Skeletal muscle tissue (tissue), 2 donors: ENCODE results near the gene PRX. TPM values are rescaled to one million over a fixed set of nuclear protein-coding genes. Genes with fewer than 3 reads are reported as not detected.

Source experiments
- small RNA-seq: library from RNA; depleted of rRNA; stranded (forward); fragments of <200 nt; gene quantifications from one replicate; pipeline ENCODE3, GENCODE V24; 2014
- total RNA-seq: library from RNA; depleted of rRNA; stranded (reverse); fragments of >200 nt; gene quantifications from one replicate; pipeline ENCODE4 v1.2.3, GENCODE V29; 2014

Gene PRX
- total RNA-seq, 1 donor from 2014 or later, result 8.4 TPM

Small RNAs within 50 kb of the gene (small RNA-seq; reads per million reads assigned to genes)
- gene MIR6796 (not detected), gene RF00017 (not detected)

Other genes starting within 250 kb of the PRX start
- 3.1 TPM for gene MAP3K10, start 222.0 kb downstream of the PRX start, total RNA-seq
- gene TTC9B, start 195.0 kb downstream of the PRX start, total RNA-seq, result not detected
- gene CCNP, start 186.7 kb downstream of the PRX start, total RNA-seq, result not detected
- 91.3 TPM for gene AKT2, start 128.0 kb downstream of the PRX start, total RNA-seq
- 35.0 TPM for gene C19orf47, start 65.0 kb downstream of the PRX start, total RNA-seq
- 120 TPM for gene PLD3, start 64.7 kb downstream of the PRX start, total RNA-seq
- gene HIPK4, start 23.2 kb downstream of the PRX start, total RNA-seq, result not detected
- 19.8 TPM for gene SERTAD1, start 12.6 kb upstream of the PRX start, total RNA-seq
- 52.2 TPM for gene SERTAD3, start 31.0 kb upstream of the PRX start, total RNA-seq
- 141 TPM for gene BLVRB, start 52.4 kb upstream of the PRX start, total RNA-seq
- 0.52 TPM for gene SPTBN4, start 53.6 kb upstream of the PRX start, total RNA-seq
- gene SHKBP1, start 163.5 kb upstream of the PRX start, total RNA-seq, result 6.3 TPM
- 86.6 TPM for gene LTBP4, start 188.0 kb upstream of the PRX start, total RNA-seq